HCT116 (cell line): Measurements from ENCODE around the gene IFITM5. TPM values are rescaled to one million over a fixed set of nuclear protein-coding genes. Genes with fewer than 3 reads are reported as not detected.

Experiments used
- ATAC-seq: fragments of 200-7000 bp; cut with Tn5 transposase; 2 replicates; pipeline ENCODE4 v1.9.1; 2020; ENCODE audit warnings: mild to moderate bottlenecking, moderate library complexity
- BruUV-seq: library from RNA; stranded (reverse); fragments of 400-500 nt; replicated peaks from 2 replicates; lab custom pipeline; 2021; lab: Mats Ljungman, UMichigan
- CTCF ChIA-PET: fragments of 300-600 bp; sonication (Branson Sonifier 250); formaldehyde crosslinking; loops from one replicate; lab custom pipeline; 2021; ENCODE audit warnings: antibody characterized with exemption; lab: Charles Lee
- POLR2A ChIA-PET: fragments of 300-600, 350-600 bp; sonication (Branson Sonifier 250); formaldehyde crosslinking; loops from one replicate; lab custom pipeline; 2021; ENCODE audit warnings: antibody characterized with exemption; lab: Charles Lee
- RAD21 ChIA-PET, 2 experiments: fragments of 300-600 bp; sonication (Branson Sonifier 250); formaldehyde crosslinking; loops; one replicate each; lab custom pipeline; 2023; ENCODE audit warnings: low total read pairs in 2 of 2; ENCODE audit not compliant: uncharacterized antibody in 2 of 2, unreplicated experiment in 2 of 2, low non-redundant PET in 1 of 2; lab: Charles Lee
- DNase-seq: peaks from one replicate; pipeline ENCODE4 v3.0.0-alpha.2; 2010; ENCODE audit warnings: low read depth, low spot score
- H2AFZ ChIP-seq: fragments of 200-600 bp; shearing (Covaris generic), sonication (generic); 2 replicates; pipeline ENCODE4 v1.6.1; 2017; ENCODE audit warnings: low read depth, mixed run types, mixed read lengths, antibody characterized with exemption, low read length; ENCODE audit not compliant: poor library complexity, severe bottlenecking
- H3K27ac ChIP-seq: 2 replicates; pipeline ENCODE4 v1.5.1; 2012; ENCODE audit warnings: low read depth, low read length
- H3K27me3 ChIP-seq: fragments of 200-600 bp; sonication (generic); 2 replicates; pipeline ENCODE4 v1.6.1; 2016; ENCODE audit warnings: mixed run types, low read length, mixed read lengths; ENCODE audit not compliant: insufficient read depth
- H3K36me3 ChIP-seq, 2 experiments: fragments of 200-500 bp in 1 of 2; fragments of 200-600 bp in 1 of 2; sonication (Bioruptor generic) in 1 of 2; sonication (generic) in 1 of 2; 2 replicates each; pipeline versions ENCODE4 v1.5.1 to v1.6.1; 2014 to 2016; ENCODE audit warnings: low read length in 2 of 2, inconsistent platforms in 1 of 2, mixed read lengths in 1 of 2, mixed run types in 1 of 2; ENCODE audit not compliant: insufficient read depth in 2 of 2, control insufficient read depth in 1 of 2
- H3K4me1 ChIP-seq, 2 experiments: fragments of 200-600 bp in 1 of 2; sonication (generic) in 1 of 2; 2 replicates each; pipeline versions ENCODE4 v1.5.1 to v1.6.1; 2012 to 2017; ENCODE audit warnings: low read length in 2 of 2, inconsistent platforms in 1 of 2, mild to moderate bottlenecking in 1 of 2, mixed read lengths in 1 of 2, mixed run types in 1 of 2, moderate library complexity in 1 of 2; ENCODE audit not compliant: insufficient read depth in 2 of 2, control insufficient read depth in 1 of 2
- H3K4me2 ChIP-seq: fragments of 200-600 bp; sonication (generic); 2 replicates; pipeline ENCODE4 v1.6.1; 2017; ENCODE audit warnings: mixed run types, low read length, mixed read lengths
- H3K4me3 ChIP-seq, 2 experiments: fragments of 200-600 bp in 1 of 2; sonication (generic) in 1 of 2; replicated peaks in 1 of 2; 2 replicates each; pipeline ENCODE4 v1.5.1; 2011 to 2016; ENCODE audit warnings: low read length in 2 of 2, control low read depth in 1 of 2, low read depth in 1 of 2, mild to moderate bottlenecking in 1 of 2, mixed read lengths in 1 of 2, mixed run types in 1 of 2
- H3K79me2 ChIP-seq: fragments of 200-600 bp; sonication (generic); 2 replicates; pipeline ENCODE4 v1.6.1; 2017; ENCODE audit warnings: mild to moderate bottlenecking, mixed run types, low read length, moderate library complexity, mixed read lengths; ENCODE audit not compliant: insufficient read depth
- H3K9ac ChIP-seq: fragments of 200-600 bp; sonication (generic); 2 replicates; pipeline ENCODE4 v1.6.1; 2016; ENCODE audit warnings: low read length, mixed read lengths
- H3K9me2 ChIP-seq: fragments of 200-600 bp; sonication (generic), shearing (Covaris generic); 2 replicates; pipeline ENCODE4 v1.6.1; 2017; ENCODE audit warnings: mixed run types, mild to moderate bottlenecking, moderate library complexity; ENCODE audit not compliant: insufficient read depth
- H3K9me3 ChIP-seq, 2 experiments: fragments of 200-500 bp in 1 of 2; fragments of 200-600 bp in 1 of 2; sonication (Bioruptor generic) in 1 of 2; sonication (generic) in 1 of 2; 2 replicates each; pipeline ENCODE4 v1.6.1; 2014 to 2017; ENCODE audit warnings: low read length in 2 of 2, mixed read lengths in 2 of 2, inconsistent platforms in 1 of 2, low read depth in 1 of 2, mild to moderate bottlenecking in 1 of 2, mixed run types in 1 of 2, moderate library complexity in 1 of 2; ENCODE audit not compliant: control insufficient read depth in 1 of 2, insufficient read depth in 1 of 2
- H4K20me1 ChIP-seq: fragments of 200-600 bp; sonication (generic), shearing (Covaris generic); 2 replicates; pipeline ENCODE4 v1.6.1; 2017; ENCODE audit warnings: mixed run types, mild to moderate bottlenecking, moderate library complexity; ENCODE audit not compliant: insufficient read depth
- CEBPB ChIP-seq: IDR thresholded peaks from 2 replicates; pipeline ENCODE4 v1.6.1; 2012; ENCODE audit warnings: low read depth
- ELF1 ChIP-seq: IDR thresholded peaks from 2 replicates; pipeline ENCODE4 v1.6.1; 2012; ENCODE audit warnings: low read depth, borderline replicate concordance
- FOSL1 ChIP-seq: IDR thresholded peaks from 2 replicates; pipeline ENCODE4 v1.6.1; 2012; ENCODE audit warnings: low read depth
- MAX ChIP-seq: IDR thresholded peaks from 2 replicates; pipeline ENCODE4 v1.6.1; 2012
- POLR2AphosphoS5 ChIP-seq: IDR thresholded peaks from 2 replicates; pipeline ENCODE4 v1.6.1; 2011; ENCODE audit warnings: mild to moderate bottlenecking, low read depth, low read length, moderate library complexity
- REST ChIP-seq: IDR thresholded peaks from 2 replicates; pipeline ENCODE4 v1.6.1; 2012; ENCODE audit warnings: low read depth
- SIN3A ChIP-seq: IDR thresholded peaks from 2 replicates; pipeline ENCODE4 v1.6.1; 2012; ENCODE audit warnings: low read depth
- SRF ChIP-seq: IDR thresholded peaks from 2 replicates; pipeline ENCODE4 v1.6.1; 2012; ENCODE audit warnings: low read depth
- TCF7L2 ChIP-seq: IDR thresholded peaks from 2 replicates; pipeline ENCODE4 v1.7.0; 2011; ENCODE audit warnings: borderline replicate concordance, inconsistent platforms; ENCODE audit not compliant: insufficient read depth, insufficient read length; ENCODE audit errors: extremely low read depth
- ZBTB33 ChIP-seq: IDR thresholded peaks from 2 replicates; pipeline ENCODE4 v1.6.1; 2011; ENCODE audit warnings: mild to moderate bottlenecking, low read length, moderate library complexity; ENCODE audit not compliant: insufficient replicate concordance; ENCODE audit errors: extremely low read depth
- ZNF274 ChIP-seq: fragments of 200-500 bp; sonication (Bioruptor generic); IDR thresholded peaks from 2 replicates; pipeline ENCODE4 v1.6.1; 2014; ENCODE audit warnings: mild to moderate bottlenecking, low read depth, low read length, inconsistent platforms
- intact Hi-C: fragments of 100-400 bp; cut with micrococcal nuclease; formaldehyde crosslinking; loops from 2 replicates; pipeline ENCODE4 v1.10.0; 2022
- total RNA-seq: library from RNA; stranded (reverse); gene quantifications from one replicate; pipeline ENCODE4 v1.2.1, GENCODE V29; 2021; ENCODE audit not compliant: unreplicated experiment

The IFITM5 gene
- total RNA-seq, 1 experiment from 2014 or later: not detected

- no TSS peak for BruUV-seq
- Histone ChIP-seq H3K27ac (no peak overlapping the region), H3K27me3 (no peaks in the 10 kb centered on the region), H3K9me2 (no peaks in the 10 kb centered on the region), H3K4me3 (no peak overlapping the region), H3K9ac (no peak overlapping the region), H4K20me1 (no peaks in the 10 kb centered on the region), H3K79me2 (no peaks in the 10 kb centered on the region), H2AFZ (no peak overlapping the region)
- intact Hi-C loops: loop anchor here (5.0 to 10.0 kb wide), 2 partner anchors 53 to 91 kb away; partner anchors contain the start of gene PKP3
- ATAC-seq: no peak
- TF ChIP-seq FOSL1 (no peak), POLR2AphosphoS5 (no peak)
- TF ChIP-seq, all 23 proteins: peak for 0
- no peak overlapping the region for H3K4me2 ChIP-seq
- no peaks in the 10 kb centered on the region for H3K9me3 ChIP-seq
- H3K4me1 ChIP-seq: peaks cover 3 to 13% of the 10 kb centered on the region in 2 experiments
- ChIA-PET POLR2A (no interaction called here), CTCF (interaction anchor here (0.8 to 2.8 kb wide), 2 partner anchors 13 to 144 kb away, joined by 4 to 10 read pairs; no protein-coding TSS in a partner anchor), RAD21 (interaction anchor here in 1 of 2 experiments (0.6 kb wide), 1 partner anchor 52 kb away, joined by 5 read pairs; no protein-coding TSS in a partner anchor)
- H3K36me3 ChIP-seq: no peaks in the 10 kb centered on the region
- no peak for DNase-seq
Observed at GRCh38 chr11:304061-304506, 4.8 kb upstream of the IFITM5 start.

GRCh38 chr11:303363-303762 lies 4.0 kb upstream of the IFITM5 start:
- ChIA-PET CTCF (no interaction called here), RAD21 (no interaction called here), POLR2A (no interaction called here)
- intact Hi-C loops: loop anchor here (5.0 to 10.0 kb wide), 2 partner anchors 54 to 91 kb away; partner anchors contain the start of gene PKP3
- H3K9me3 ChIP-seq: no peaks in the 10 kb centered on the region
- DNase-seq (no peak), ATAC-seq (no peak)
- no peaks in the 10 kb centered on the region for H3K27me3 ChIP-seq
- TF ChIP-seq MAX (no peak), ELF1 (no peak), ZBTB33 (no peak), ZNF274 (no peak), SRF (no peak), REST (no peak), TCF7L2 (no peak), SIN3A (no peak), CEBPB (no peak)
- no peaks in the 10 kb centered on the region for H4K20me1 ChIP-seq
- no peaks in the 10 kb centered on the region for H3K36me3 ChIP-seq
- no peak overlapping the region for H3K27ac ChIP-seq
- H3K4me2 ChIP-seq: no peak overlapping the region
- no peak overlapping the region for H2AFZ ChIP-seq
- BruUV-seq: no TSS peak
- H3K9me2 ChIP-seq: no peaks in the 10 kb centered on the region
- H3K9ac ChIP-seq: no peak overlapping the region
- H3K4me1 ChIP-seq: peaks cover 0 to 9% of the 10 kb centered on the region in 2 experiments; a peak in 1 of 4 replicates
- no peaks in the 10 kb centered on the region for H3K79me2 ChIP-seq
- no peak overlapping the region for H3K4me3 ChIP-seq
